Measurements from ENCODE around the gene STK40.

STK40 gene

DNA sequence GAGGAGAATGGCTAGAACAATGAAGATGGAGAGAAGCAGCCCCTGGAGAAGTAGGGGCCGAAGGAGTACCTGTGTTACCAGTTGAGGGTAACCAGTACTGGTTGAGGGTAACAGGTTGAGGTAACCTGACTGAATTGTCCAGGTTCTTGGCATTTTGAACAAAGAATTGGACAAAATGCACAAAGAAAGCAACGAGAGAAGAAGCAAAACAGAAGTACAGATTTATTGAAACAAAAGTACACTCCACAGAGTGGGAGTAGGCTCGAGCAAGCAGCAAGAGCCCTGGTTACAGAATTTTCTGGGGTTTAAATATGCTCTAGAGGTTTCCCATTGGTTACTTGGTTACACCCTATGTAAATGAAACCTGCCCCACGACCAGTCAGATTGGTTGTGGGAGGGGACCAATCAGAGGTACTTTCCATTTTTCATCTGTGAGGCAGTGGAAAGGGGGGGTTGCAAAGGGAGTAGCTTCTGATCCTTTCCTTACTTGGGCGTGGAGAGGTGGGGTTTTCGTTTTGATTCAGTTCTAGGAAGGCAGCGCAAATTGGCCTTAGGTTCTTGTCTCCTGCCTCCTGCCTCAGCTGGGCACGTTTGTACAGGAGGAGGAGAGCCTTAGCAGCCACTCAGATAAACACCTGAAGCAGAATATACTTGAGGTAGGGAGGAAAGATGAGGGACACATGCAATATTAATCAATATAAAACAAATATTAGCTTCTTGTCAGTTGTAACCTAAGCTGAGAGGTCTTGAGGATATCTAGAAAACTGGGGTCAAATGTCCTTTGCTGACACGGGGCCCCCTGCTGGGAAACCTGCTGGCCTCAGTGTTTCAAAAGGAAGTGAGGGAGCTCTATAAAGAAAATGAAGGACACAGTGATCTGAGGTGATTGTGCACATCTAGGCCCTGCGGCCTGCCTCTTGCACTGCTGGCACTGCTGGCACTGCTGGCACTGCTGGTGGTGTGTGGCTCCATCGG, 26.2 kb upstream of the STK40 start:
- no peak overlapping the region for H3K27ac ChIP-seq (ENCODE audit: low read length)
- H4K20me1 ChIP-seq (ENCODE audit: insufficient read depth, low read length), result no peaks in the 10 kb centered on the region
- no peak for TF ChIP-seq EZH2phosphoT487 (IDR thresholded peaks at IDR 0.05; ENCODE audit: low read length)
- no peak for TF ChIP-seq EZH2 (optimal IDR thresholded peaks at IDR 0.05; ENCODE audit: low read depth, low read length)
- TF ChIP-seq CTCF (IDR thresholded peaks at IDR 0.05; ENCODE audit: low read length), result no peak
- H3K4me3 ChIP-seq (ENCODE audit: low read length), result no peak overlapping the region
- H3K36me3 ChIP-seq (replicated peaks; ENCODE audit: insufficient read depth, low read length), result no peaks in the 10 kb centered on the region
- peaks cover 4% of the 10 kb centered on the region; the same call in 1 of the 2 replicates for H3K4me1 ChIP-seq (ENCODE audit: low read length)
- H3F3A ChIP-seq (ENCODE audit: insufficient read depth, low read length), result no peaks in the 10 kb centered on the region
- no peaks in the 10 kb centered on the region for H3K9me3 ChIP-seq (replicated peaks; ENCODE audit: insufficient read depth, low read length)
- DNase-seq, result peak; percentile 46
- H3K9ac ChIP-seq (ENCODE audit: low read length), result no peak overlapping the region
- H3K4me2 ChIP-seq (ENCODE audit: low read depth, low read length), result no peak overlapping the region
- no peaks in the 10 kb centered on the region for H3K27me3 ChIP-seq (replicated peaks; ENCODE audit: insufficient read depth, low read length)
- no peaks in the 10 kb centered on the region for H3K79me2 ChIP-seq (ENCODE audit: low read length)
- no peaks in the 10 kb centered on the region for H3K9me2 ChIP-seq (replicated peaks; ENCODE audit: insufficient read depth, low read length)
- H2AFZ ChIP-seq (ENCODE audit: low read length), result no peak overlapping the region

- Histone ChIP-seq H3K79me2 (ENCODE audit: low read length) (no peaks in the 10 kb centered on the region), H3K4me1 (ENCODE audit: low read length) (peaks cover 4% of the 10 kb centered on the region; the same call in 1 of the 2 replicates), H3K4me2 (ENCODE audit: low read depth, low read length) (no peak overlapping the region)
Observed at GRCh38 chr1:36408479-36408878, 22.8 kb upstream of the STK40 start.

GRCh38 chr1:36406440-36406839, 20.7 kb upstream of the STK40 start:
- TF ChIP-seq EZH2phosphoT487 (IDR thresholded peaks at IDR 0.05; ENCODE audit: low read length) (no peak), EZH2 (optimal IDR thresholded peaks at IDR 0.05; ENCODE audit: low read depth, low read length) (no peak), CTCF (IDR thresholded peaks at IDR 0.05; ENCODE audit: low read length) (no peak)
- Histone ChIP-seq H3K9me2 (replicated peaks; ENCODE audit: insufficient read depth, low read length) (no peaks in the 10 kb centered on the region), H3K4me1 (ENCODE audit: low read length) (peaks cover 2% of the 10 kb centered on the region; the same call in 1 of the 2 replicates), H3K27me3 (replicated peaks; ENCODE audit: insufficient read depth, low read length) (no peaks in the 10 kb centered on the region), H3K9ac (ENCODE audit: low read length) (no peak overlapping the region), H3K9me3 (replicated peaks; ENCODE audit: insufficient read depth, low read length) (no peaks in the 10 kb centered on the region), H3K4me2 (ENCODE audit: low read depth, low read length) (no peak overlapping the region), H3K27ac (ENCODE audit: low read length) (no peak overlapping the region), H3K79me2 (ENCODE audit: low read length) (no peaks in the 10 kb centered on the region), H3K36me3 (replicated peaks; ENCODE audit: insufficient read depth, low read length) (no peaks in the 10 kb centered on the region), H4K20me1 (ENCODE audit: insufficient read depth, low read length) (no peaks in the 10 kb centered on the region), H3F3A (ENCODE audit: insufficient read depth, low read length) (no peaks in the 10 kb centered on the region), H2AFZ (ENCODE audit: low read length) (no peak overlapping the region), H3K4me3 (ENCODE audit: low read length) (no peak overlapping the region)
- no peak for DNase-seq

More at GRCh38 chr1:36408479-36408878, 22.8 kb upstream of the STK40 start:
- TF ChIP-seq EZH2 (optimal IDR thresholded peaks at IDR 0.05; ENCODE audit: low read depth, low read length), result no peak
- TF ChIP-seq EZH2phosphoT487 (IDR thresholded peaks at IDR 0.05; ENCODE audit: low read length), result no peak
- no peak for TF ChIP-seq CTCF (IDR thresholded peaks at IDR 0.05; ENCODE audit: low read length)
- no peaks in the 10 kb centered on the region for H3K9me2 ChIP-seq (replicated peaks; ENCODE audit: insufficient read depth, low read length)
- no peaks in the 10 kb centered on the region for H3F3A ChIP-seq (ENCODE audit: insufficient read depth, low read length)
- DNase-seq, result no peak
- no peaks in the 10 kb centered on the region for H3K36me3 ChIP-seq (replicated peaks; ENCODE audit: insufficient read depth, low read length)
- no peaks in the 10 kb centered on the region for H3K27me3 ChIP-seq (replicated peaks; ENCODE audit: insufficient read depth, low read length)
- H3K9ac ChIP-seq (ENCODE audit: low read length), result no peak overlapping the region
- H3K27ac ChIP-seq (ENCODE audit: low read length), result no peak overlapping the region
- H3K9me3 ChIP-seq (replicated peaks; ENCODE audit: insufficient read depth, low read length), result no peaks in the 10 kb centered on the region
- no peaks in the 10 kb centered on the region for H4K20me1 ChIP-seq (ENCODE audit: insufficient read depth, low read length)
- no peak overlapping the region for H2AFZ ChIP-seq (ENCODE audit: low read length)
- no peak overlapping the region for H3K4me3 ChIP-seq (ENCODE audit: low read length)

All from MM.1S (cell line).